CD8-positive, alpha-beta memory T cell (primary cell): ENCODE results near the gene ARG2. TPM values are rescaled to one million over a fixed set of nuclear protein-coding genes. Genes with fewer than 3 reads are reported as not detected.

Source experiments
- CTCF ChIA-PET: fragments of 350-600 bp; sonication (Branson Sonifier 250); formaldehyde crosslinking; loops from one replicate; lab custom pipeline; 2021; ENCODE audit warnings: antibody characterized with exemption; lab: Charles Lee
- POLR2A ChIA-PET: fragments of 350-600 bp; sonication (Branson Sonifier 250); formaldehyde crosslinking; loops from one replicate; lab custom pipeline; 2021; ENCODE audit warnings: antibody characterized with exemption; lab: Charles Lee
- DNase-seq, 5 donors: peaks; one replicate each; pipeline versions ENCODE4 v3.0.0 to v3.0.0-alpha.2; 2020 to 2022; ENCODE audit warnings: mixed read lengths in 1 of 5
- H3K27ac ChIP-seq: one replicate; pipeline ENCODE4 v1.7.0; 2013; ENCODE audit warnings: low read depth, mild to moderate bottlenecking, low read length, moderate library complexity
- H3K27me3 ChIP-seq: 2 replicates; pipeline ENCODE4 v1.7.0; 2013; ENCODE audit warnings: low read length, mild to moderate bottlenecking; ENCODE audit not compliant: insufficient read depth, poor library complexity, severe bottlenecking
- H3K36me3 ChIP-seq: 2 replicates; pipeline ENCODE4 v1.7.0; 2013; ENCODE audit warnings: mild to moderate bottlenecking, low read length, moderate library complexity; ENCODE audit not compliant: insufficient read depth
- H3K4me1 ChIP-seq: 2 replicates; pipeline ENCODE4 v1.7.0; 2013; ENCODE audit warnings: mild to moderate bottlenecking, low read length, moderate library complexity; ENCODE audit not compliant: insufficient read depth
- H3K4me3 ChIP-seq: 2 replicates; pipeline ENCODE4 v1.7.0; 2013; ENCODE audit warnings: mild to moderate bottlenecking, low read length
- H3K9me3 ChIP-seq: 2 replicates; pipeline ENCODE4 v1.7.0; 2013; ENCODE audit warnings: mild to moderate bottlenecking, low read length
- H3K27ac Mint-ChIP-seq, 8 donors: one replicate each; pipeline ENCODE4 v1.8.0; 2020 to 2021; ENCODE audit warnings: mixed read lengths in 8 of 8, mild to moderate bottlenecking in 6 of 8, inconsistent platforms in 3 of 8, moderate library complexity in 3 of 8
- H3K27me3 Mint-ChIP-seq, 2 donors: one replicate each; pipeline ENCODE4 v1.8.0; 2020 to 2021; ENCODE audit warnings: mixed read lengths in 2 of 2, mild to moderate bottlenecking in 1 of 2, moderate library complexity in 1 of 2
- H3K36me3 Mint-ChIP-seq, 3 donors: one replicate each; pipeline ENCODE4 v1.8.0; 2020 to 2021; ENCODE audit warnings: mixed read lengths in 3 of 3, inconsistent platforms in 1 of 3, mild to moderate bottlenecking in 1 of 3
- H3K4me1 Mint-ChIP-seq, 3 donors: one replicate each; pipeline ENCODE4 v1.8.0; 2020 to 2021; ENCODE audit warnings: mixed read lengths in 3 of 3, inconsistent platforms in 1 of 3, mild to moderate bottlenecking in 1 of 3
- H3K4me3 Mint-ChIP-seq, 7 donors: one replicate each; pipeline ENCODE4 v1.8.0; 2020 to 2021; ENCODE audit warnings: mixed read lengths in 7 of 7, mild to moderate bottlenecking in 6 of 7, moderate library complexity in 4 of 7, inconsistent platforms in 2 of 7
- H3K9me3 Mint-ChIP-seq, 5 donors: one replicate each; pipeline ENCODE4 v1.8.0; 2020 to 2022; ENCODE audit warnings: mixed read lengths in 5 of 5, mild to moderate bottlenecking in 3 of 5, moderate library complexity in 2 of 5, inconsistent platforms in 1 of 5
- polyA plus RNA-seq: library from polyadenylated mRNA; unstranded; fragments of 300-500 nt; fragmentation: Illumina TruSeq; gene quantifications from one replicate; pipeline ENCODE4 v1.2.3, GENCODE V29; 2021
- total RNA-seq, 2 experiments: library from RNA; stranded (reverse); gene quantifications; one replicate each; pipeline ENCODE4 v1.2.3, GENCODE V29; 2021

Gene ARG2
- total and polyA plus RNA-seq, 3 experiments from 2014 or later: 1.2 to 2.8 (median 2.3) TPM

DNA sequence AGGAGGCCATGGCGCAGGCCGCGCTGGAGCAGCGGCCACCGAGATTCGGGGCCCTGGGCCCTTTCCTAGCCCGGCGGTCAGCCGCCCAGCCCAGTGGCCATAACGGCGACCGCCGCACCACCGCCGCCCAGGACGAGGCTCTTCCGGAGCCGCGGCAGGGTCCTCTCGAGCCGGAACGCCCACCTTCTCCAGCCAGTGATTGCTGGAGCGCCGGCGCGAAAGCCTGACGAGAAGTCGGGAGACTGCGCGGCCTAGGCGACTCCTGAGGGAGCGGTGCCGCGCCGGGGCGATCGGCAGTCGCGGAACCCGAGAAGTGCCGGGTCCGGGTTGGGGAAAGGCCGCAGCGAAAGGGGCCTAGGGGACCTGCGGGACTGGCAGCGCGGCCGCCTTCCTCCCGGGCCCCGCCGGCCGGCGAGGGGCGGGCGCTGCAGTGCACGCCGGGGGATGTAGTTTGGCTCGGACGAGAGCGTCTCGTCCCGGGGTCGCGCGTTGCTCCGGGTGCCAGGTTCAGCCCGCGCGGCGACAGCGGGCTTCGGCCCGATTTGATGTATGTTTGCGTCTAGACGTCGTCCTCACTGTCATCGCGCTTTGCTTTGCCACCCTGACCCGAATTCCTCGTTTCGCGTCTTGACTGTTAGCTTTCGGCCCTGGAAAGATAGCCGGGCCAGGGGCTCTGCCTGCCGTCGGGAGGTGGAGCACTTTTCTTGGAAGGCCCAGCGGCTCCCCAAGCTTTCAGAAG is 54.9 kb downstream of the ARG2 start, which contains the start of gene VTI1B:
TSS of gene VTI1B (minus strand) at position 153 of the 739 bp plus-strand sequence. CDS start at position 10, 143 bp downstream.
- POLR2A ChIA-PET: interaction anchor here (1.0 to 1.6 kb wide), 4 partner anchors 20 to 142 kb away, joined by 3 to 9 read pairs (median 4); partner anchors contain the start of genes PIGH and RDH11

DNA sequence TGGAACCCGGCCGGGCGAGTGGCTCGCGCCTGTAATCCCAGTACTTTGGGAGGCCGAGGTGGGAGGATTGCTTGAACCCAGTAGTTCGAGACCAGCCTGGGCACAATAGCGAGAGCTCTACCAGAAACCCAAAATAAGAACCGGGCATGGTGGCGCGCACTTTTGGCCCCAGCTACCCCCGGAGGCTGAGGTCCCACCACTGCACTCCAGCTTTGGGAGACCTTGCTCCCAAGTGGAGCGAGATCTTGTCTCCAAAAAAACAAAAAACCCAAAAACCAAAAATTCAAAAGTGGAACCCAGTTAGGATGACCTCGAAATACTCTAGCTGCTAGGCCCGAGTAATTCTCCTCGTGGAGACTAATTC is 55.5 kb downstream of the ARG2 start:
- POLR2A ChIA-PET: interaction anchor here (1.0 to 1.6 kb wide), 3 partner anchors 20 to 142 kb away, joined by 3 to 4 read pairs (median 3); partner anchors contain the start of gene PIGH
- CTCF ChIA-PET: interaction anchor here (1.0 kb wide), 1 partner anchor 20 kb away, joined by 3 read pairs; the partner anchor contains the start of gene RDH11

More for the DNA sequence above, 54.9 kb downstream of the ARG2 start, which contains the start of gene VTI1B:
- H3K4me1 ChIP-seq: peaks cover 36% of the 10 kb centered on the region
- H3K27ac ChIP-seq: peak within 1 kb of the TSS; percentile 93
- CTCF ChIA-PET: interaction anchor here (1.0 to 1.7 kb wide), 4 partner anchors 17 to 32 kb away, joined by 3 to 6 read pairs (median 4); partner anchors contain the start of gene RDH11
- H3K9me3 ChIP-seq: no peaks in the 10 kb centered on the region
- no peaks in the 10 kb centered on the region for H3K9me3 Mint-ChIP-seq
- H3K4me3 ChIP-seq: peak within 1 kb of the TSS; percentile 69
- H3K27me3 Mint-ChIP-seq: no peaks in the 10 kb centered on the region
- peaks cover 0 to 29% (median 2%) of the 10 kb centered on the region in 3 donors for H3K36me3 Mint-ChIP-seq
- H3K36me3 ChIP-seq: no peaks in the 10 kb centered on the region
- peak; percentile 68 to 85 (median 77) for DNase-seq
- H3K27me3 ChIP-seq: no peaks in the 10 kb centered on the region
- H3K27ac Mint-ChIP-seq: peak within 1 kb of the TSS; percentile 83 to 96 (median 95)
- H3K4me3 Mint-ChIP-seq: peak within 1 kb of the TSS; percentile 86 to 99 (median 94)
- H3K4me1 Mint-ChIP-seq: peaks cover 34 to 56% (median 54%) of the 10 kb centered on the region in 3 donors

DNA sequence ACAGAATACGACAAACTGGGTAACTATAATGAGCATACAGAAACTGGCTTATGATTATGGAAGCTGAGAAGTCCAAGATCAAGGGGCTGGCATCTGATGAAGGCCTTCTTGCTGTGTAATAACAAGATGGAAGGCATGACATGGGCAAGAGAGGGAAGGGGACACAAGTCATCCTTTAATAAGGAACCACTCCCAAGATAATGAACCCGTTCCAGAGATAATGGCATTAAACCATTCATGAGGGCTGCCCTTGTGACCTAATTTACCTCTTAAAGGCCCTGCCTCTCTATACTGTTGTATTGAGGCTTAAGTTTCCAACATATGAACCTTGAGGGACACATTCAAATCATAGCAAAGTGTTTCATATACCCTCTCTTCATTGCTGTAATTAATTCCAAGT is 59.3 kb downstream of the ARG2 start:
- H3K9me3 ChIP-seq: no peaks in the 10 kb centered on the region
- Mint-ChIP-seq H3K9me3 (no peaks in the 10 kb centered on the region), H3K36me3 (peaks cover 0 to 57% (median 8%) of the 10 kb centered on the region in 3 donors), H3K27ac (peak overlapping the region in 1 of 8 donors; percentile 54), H3K4me3 (no peak overlapping the region), H3K4me1 (peaks cover 12 to 41% (median 35%) of the 10 kb centered on the region in 3 donors), H3K27me3 (peaks cover 0 to 1% of the 10 kb centered on the region in 2 donors)
- peaks cover 7% of the 10 kb centered on the region for H3K4me1 ChIP-seq
- CTCF ChIA-PET: interaction anchor here (1.8 kb wide), 1 partner anchor 12 kb away, joined by 5 read pairs; no protein-coding TSS in a partner anchor
- no peak for DNase-seq
- H3K36me3 ChIP-seq: no peaks in the 10 kb centered on the region
- H3K27ac ChIP-seq: no peak overlapping the region
- no peak overlapping the region for H3K4me3 ChIP-seq
- POLR2A ChIA-PET: no interaction called here
- H3K27me3 ChIP-seq: no peaks in the 10 kb centered on the region

More for the DNA sequence above, 55.5 kb downstream of the ARG2 start:
- Histone ChIP-seq H3K27ac (peak overlapping the region; percentile 93), H3K27me3 (no peaks in the 10 kb centered on the region), H3K4me3 (peak overlapping the region; percentile 69), H3K4me1 (peaks cover 33% of the 10 kb centered on the region), H3K9me3 (no peaks in the 10 kb centered on the region), H3K36me3 (no peaks in the 10 kb centered on the region)
- H3K4me1 Mint-ChIP-seq: peaks cover 31 to 51% (median 48%) of the 10 kb centered on the region in 3 donors
- H3K9me3 Mint-ChIP-seq: no peaks in the 10 kb centered on the region
- H3K27ac Mint-ChIP-seq: peak overlapping the region; percentile 83 to 95 (median 92)
- H3K27me3 Mint-ChIP-seq: no peaks in the 10 kb centered on the region
- peaks cover 0 to 29% (median 2%) of the 10 kb centered on the region in 3 donors for H3K36me3 Mint-ChIP-seq
- H3K4me3 Mint-ChIP-seq: peak overlapping the region; percentile 86 to 99 (median 94)
- DNase-seq: no peak

DNA sequence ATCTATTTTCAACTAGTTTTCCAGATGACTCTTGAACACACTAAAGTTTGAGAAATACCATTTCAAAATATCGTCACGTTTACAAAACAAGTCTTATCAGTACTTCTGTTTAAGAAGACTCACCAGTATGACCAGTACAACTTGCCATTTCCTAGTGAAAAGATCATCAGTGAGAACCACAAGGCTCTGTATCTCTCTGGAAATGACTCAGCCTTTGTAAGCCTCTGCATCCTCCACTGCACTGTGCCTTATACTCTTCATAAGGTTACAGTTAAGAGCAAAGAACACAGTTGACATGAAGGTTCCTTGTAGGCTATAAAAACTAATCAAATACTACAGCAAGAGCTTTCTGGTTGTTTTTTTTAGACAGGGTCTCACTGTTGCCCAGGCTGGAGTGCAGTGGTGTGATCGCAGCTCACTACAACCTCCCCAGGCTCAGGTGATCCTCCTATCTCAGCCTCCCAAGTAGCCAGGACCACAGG is 60.4 kb downstream of the ARG2 start:
- Histone ChIP-seq H3K27ac (peak overlapping the region; percentile 43), H3K9me3 (no peaks in the 10 kb centered on the region), H3K4me1 (peaks cover 4% of the 10 kb centered on the region), H3K36me3 (peaks cover 6% of the 10 kb centered on the region), H3K27me3 (no peaks in the 10 kb centered on the region), H3K4me3 (no peak overlapping the region)
- H3K4me3 Mint-ChIP-seq: no peak overlapping the region
- H3K27ac Mint-ChIP-seq: peak overlapping the region in 1 of 8 donors; percentile 33
- H3K36me3 Mint-ChIP-seq: peaks cover 0 to 65% (median 13%) of the 10 kb centered on the region in 3 donors
- ChIA-PET CTCF (no interaction called here), POLR2A (no interaction called here)
- no peaks in the 10 kb centered on the region for H3K9me3 Mint-ChIP-seq
- H3K4me1 Mint-ChIP-seq: peaks cover 12 to 41% (median 38%) of the 10 kb centered on the region in 3 donors
- H3K27me3 Mint-ChIP-seq: peaks cover 0 to 1% of the 10 kb centered on the region in 2 donors
- no peak for DNase-seq

DNA sequence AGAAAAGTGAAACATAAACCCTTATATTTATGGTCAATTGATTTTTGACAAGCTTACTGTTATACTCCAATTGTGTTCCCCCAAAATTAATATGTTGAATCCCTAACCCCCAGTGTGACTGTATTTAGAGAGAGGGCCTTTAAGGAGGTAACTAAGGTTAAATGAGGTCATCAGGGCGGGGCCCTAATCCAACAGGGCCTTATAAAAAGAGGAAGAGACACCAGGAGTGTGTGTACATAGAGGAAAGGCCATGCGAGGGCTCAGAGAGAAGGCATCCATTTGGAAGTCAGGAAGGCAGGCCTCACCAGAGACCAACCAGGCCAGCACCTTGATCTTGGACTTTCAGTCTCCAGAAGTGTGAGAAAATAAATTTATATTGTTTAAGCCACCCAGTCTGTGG is 61.2 kb downstream of the ARG2 start:
- Histone ChIP-seq H3K27ac (peak overlapping the region; percentile 43), H3K4me1 (no peaks in the 10 kb centered on the region), H3K36me3 (peaks cover 6% of the 10 kb centered on the region), H3K9me3 (no peaks in the 10 kb centered on the region), H3K4me3 (no peak overlapping the region), H3K27me3 (no peaks in the 10 kb centered on the region)
- no peak overlapping the region for H3K4me3 Mint-ChIP-seq
- peak overlapping the region in 2 of 8 donors; percentile 60 to 74 for H3K27ac Mint-ChIP-seq
- peaks cover 12 to 41% (median 32%) of the 10 kb centered on the region in 3 donors for H3K4me1 Mint-ChIP-seq
- H3K9me3 Mint-ChIP-seq: no peaks in the 10 kb centered on the region
- ChIA-PET CTCF (interaction anchor here (2.1 kb wide), 1 partner anchor 96 kb away, joined by 4 read pairs; no protein-coding TSS in a partner anchor), POLR2A (no interaction called here)
- DNase-seq: no peak
- H3K36me3 Mint-ChIP-seq: peaks cover 0 to 72% (median 16%) of the 10 kb centered on the region in 3 donors
- H3K27me3 Mint-ChIP-seq: peaks cover 0 to 1% of the 10 kb centered on the region in 2 donors

DNA sequence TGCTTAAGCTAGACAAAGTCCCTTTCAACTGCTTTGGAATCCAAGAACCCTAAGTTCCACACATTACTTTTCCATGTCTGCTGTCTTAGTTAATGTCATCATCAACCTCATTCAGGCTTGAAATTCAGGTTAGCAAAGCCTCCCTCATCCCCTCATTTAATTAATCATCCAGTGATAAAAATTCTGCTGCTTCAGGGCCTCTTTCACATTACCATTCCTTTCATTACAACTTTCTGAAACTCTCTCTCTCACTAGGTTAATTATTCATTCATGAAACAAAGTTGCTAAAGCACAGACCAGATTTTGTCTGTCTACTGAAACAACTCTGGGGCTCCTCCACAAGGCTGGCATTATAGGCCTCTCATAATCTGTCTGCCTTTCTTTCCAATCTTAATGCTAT is 64.1 kb downstream of the ARG2 start:
- H3K27ac ChIP-seq: no peak overlapping the region
- no peaks in the 10 kb centered on the region for H3K4me1 ChIP-seq
- no peaks in the 10 kb centered on the region for H3K27me3 ChIP-seq
- DNase-seq: no peak
- H3K4me3 ChIP-seq: no peak overlapping the region
- ChIA-PET CTCF (interaction anchor here (0.6 kb wide), 1 partner anchor 17 kb away, joined by 3 read pairs; no protein-coding TSS in a partner anchor), POLR2A (no interaction called here)
- peaks cover 0 to 1% of the 10 kb centered on the region in 2 donors for H3K27me3 Mint-ChIP-seq
- peaks cover 2 to 76% (median 25%) of the 10 kb centered on the region in 3 donors for H3K36me3 Mint-ChIP-seq
- peak overlapping the region in 3 of 8 donors; percentile 23 to 72 (median 50) for H3K27ac Mint-ChIP-seq
- H3K9me3 Mint-ChIP-seq: no peaks in the 10 kb centered on the region
- H3K9me3 ChIP-seq: no peaks in the 10 kb centered on the region
- H3K4me3 Mint-ChIP-seq: no peak overlapping the region
- H3K4me1 Mint-ChIP-seq: peaks cover 6 to 27% (median 26%) of the 10 kb centered on the region in 3 donors
- peaks cover 15% of the 10 kb centered on the region for H3K36me3 ChIP-seq

DNA sequence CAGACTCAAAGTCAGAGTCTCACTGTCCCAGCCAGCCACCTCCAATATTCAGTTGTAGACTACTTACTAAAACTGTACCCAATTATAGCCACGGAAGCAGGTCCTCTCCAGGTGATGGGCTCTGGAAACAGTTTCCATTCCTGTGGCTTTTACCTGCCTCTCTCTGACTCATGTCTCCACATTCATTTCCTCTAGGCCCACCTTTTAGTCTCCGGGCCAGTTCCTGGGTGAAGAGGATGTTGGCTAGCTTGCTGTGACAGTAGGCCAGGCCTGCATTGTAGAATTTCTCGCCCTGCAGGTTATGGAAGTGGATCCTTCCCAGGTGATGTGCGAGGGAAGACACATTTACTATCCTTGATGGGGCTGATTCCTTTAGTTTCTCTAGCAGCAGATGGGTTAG is 70.3 kb downstream of the ARG2 start:
- DNase-seq: no peak
- H3K36me3 Mint-ChIP-seq: peaks cover 8 to 76% (median 23%) of the 10 kb centered on the region in 3 donors
- ChIA-PET POLR2A (no interaction called here), CTCF (interaction anchor here (1.7 kb wide), 1 partner anchor 33 kb away, joined by 3 read pairs; no protein-coding TSS in a partner anchor)
- peaks cover 9 to 40% (median 24%) of the 10 kb centered on the region in 3 donors for H3K4me1 Mint-ChIP-seq
- no peak overlapping the region for H3K27ac ChIP-seq
- H3K27me3 Mint-ChIP-seq: no peaks in the 10 kb centered on the region
- H3K9me3 ChIP-seq: no peaks in the 10 kb centered on the region
- peak overlapping the region in 1 of 7 donors; percentile 51 for H3K4me3 Mint-ChIP-seq
- no peaks in the 10 kb centered on the region for H3K27me3 ChIP-seq
- peaks cover 9% of the 10 kb centered on the region for H3K4me1 ChIP-seq
- H3K36me3 ChIP-seq: peaks cover 47% of the 10 kb centered on the region
- peak overlapping the region in 3 of 8 donors; percentile 0 to 53 (median 19) for H3K27ac Mint-ChIP-seq
- H3K4me3 ChIP-seq: no peak overlapping the region
- no peaks in the 10 kb centered on the region for H3K9me3 Mint-ChIP-seq
